Measurements from ENCODE around the gene RNF4. TPM values are rescaled to one million over a fixed set of nuclear protein-coding genes. Genes with fewer than 3 reads are reported as not detected.
"Not testable (repeated sequence)": the region's sequence is repeated elsewhere in the genome, so short reads cannot be mapped to it uniquely, and the experiment has no call there.

The RNF4 gene
- total RNA-seq, 2 experiments from 2014 or later, result 69.2 to 73.1 TPM

DNA sequence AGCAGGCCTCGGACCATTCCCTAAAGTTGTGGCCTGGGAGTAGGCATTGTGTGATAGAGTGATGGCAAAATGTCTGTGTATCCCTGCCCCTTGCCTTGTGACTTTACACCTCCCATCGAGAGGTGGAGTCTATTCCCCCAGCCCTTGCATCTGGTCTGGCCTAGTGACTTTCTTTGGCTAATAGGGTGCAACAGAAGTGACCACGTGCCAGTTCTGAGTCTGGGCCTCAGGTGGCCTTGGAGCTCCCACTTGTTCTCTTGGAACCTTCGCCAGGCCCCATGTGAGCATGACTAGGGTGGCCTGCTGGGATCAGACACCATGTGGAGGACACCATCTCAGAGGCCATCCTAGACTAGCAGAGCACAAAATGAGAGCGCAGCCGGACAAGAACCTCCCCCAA lies 3.9 kb upstream of the RNF4 start:
- Mint-ChIP-seq H3K4me3 (no peak overlapping the region), H3K27ac (no peak overlapping the region), H3K4me1 (ENCODE audit: low read depth) (peaks cover 22% of the 10 kb centered on the region), H3K27me3 (ENCODE audit: low read depth) (no peaks in the 10 kb centered on the region), H3K9me3 (no peaks in the 10 kb centered on the region), H3K36me3 (ENCODE audit: low read depth) (peaks cover 16% of the 10 kb centered on the region)
- CTCF ChIA-PET, result interaction anchor here (0.7 to 2.5 kb wide), 4 partner anchors 17 to 292 kb away, joined by 3 to 7 read pairs (median 5); no protein-coding TSS in a partner anchor
- intact Hi-C loops (cut with micrococcal nuclease), result loop anchor here (5.0 to 10.0 kb wide), 4 partner anchors 470 to 740 kb away; partner anchors contain the start of genes NSD2, TACC3 and TMEM129
- no peak for DNase-seq

DNA sequence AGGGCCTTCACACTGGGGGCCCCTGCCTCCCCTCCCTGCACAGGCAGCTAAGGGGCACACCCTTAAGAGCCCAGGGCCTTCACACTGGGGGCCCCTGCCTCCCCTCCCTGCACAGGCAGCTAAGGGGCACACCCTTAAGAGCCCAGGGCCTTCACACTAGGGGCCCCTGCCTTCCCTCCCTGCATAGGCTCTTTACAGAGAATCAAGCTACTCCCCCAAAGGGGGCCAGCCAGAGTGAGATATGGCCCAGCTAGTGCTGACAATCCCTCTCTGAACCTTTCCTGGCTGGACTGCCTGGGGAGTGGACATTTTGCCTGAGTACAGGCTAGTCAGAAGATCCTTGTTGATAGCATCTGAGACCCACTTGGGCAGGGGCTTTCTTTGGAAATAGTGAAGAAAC lies 3.4 kb upstream of the RNF4 start:
- DNase-seq; H3K27me3 Mint-ChIP-seq (ENCODE audit: low read depth); H3K27ac Mint-ChIP-seq; H3K9me3 Mint-ChIP-seq; H3K4me3 Mint-ChIP-seq: not testable (repeated sequence)
- CTCF ChIA-PET, result interaction anchor here (1.9 to 2.5 kb wide), 2 partner anchors 24 to 246 kb away, joined by 5 to 7 read pairs; no protein-coding TSS in a partner anchor
- intact Hi-C loops (cut with micrococcal nuclease), result loop anchor here (5.0 to 10.0 kb wide), 4 partner anchors 469 to 741 kb away; partner anchors contain the start of genes NSD2, TACC3 and TMEM129
- peaks cover 21% of the 10 kb centered on the region for H3K36me3 Mint-ChIP-seq (ENCODE audit: low read depth)
- H3K4me1 Mint-ChIP-seq (ENCODE audit: low read depth), result peaks cover 25% of the 10 kb centered on the region

DNA sequence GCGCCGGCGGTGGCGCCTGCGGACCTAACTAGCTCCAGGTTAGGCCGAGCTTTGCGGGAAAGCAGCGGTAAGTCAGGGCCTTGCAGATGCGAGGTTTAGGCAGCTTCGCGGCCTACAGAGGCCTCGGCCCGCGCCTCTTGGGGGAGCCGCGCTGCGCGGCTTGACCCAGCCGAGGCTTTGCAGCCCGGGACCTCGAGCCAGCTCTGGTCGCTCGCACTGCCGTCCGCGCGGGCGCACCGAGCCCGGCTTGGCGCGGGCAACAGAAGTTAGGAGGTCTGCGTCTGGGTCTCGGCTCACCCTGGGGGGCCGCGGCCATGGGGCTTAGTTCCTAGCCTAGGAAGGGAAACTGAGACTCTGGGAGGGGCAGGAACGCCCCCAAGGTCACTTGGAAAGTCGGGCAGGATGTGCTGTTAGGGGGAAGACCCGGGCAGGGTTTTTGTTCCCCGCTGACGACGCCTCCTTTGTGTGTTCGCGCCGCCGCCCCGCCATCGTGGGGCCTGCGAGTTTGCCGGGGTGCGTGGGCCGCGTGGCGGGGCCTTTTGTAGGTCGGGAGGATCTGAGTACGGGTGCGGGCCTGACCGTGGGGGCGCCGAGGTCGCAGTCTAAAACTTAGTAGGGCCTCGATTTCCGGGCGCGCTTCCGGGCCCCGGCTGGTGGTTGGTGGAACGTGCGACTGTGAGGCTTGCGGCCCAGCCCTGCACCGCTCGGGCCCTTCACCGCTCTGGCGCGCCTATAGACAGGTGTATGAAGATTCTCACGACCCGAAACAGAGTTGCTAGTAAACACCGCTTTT lies 482 bp downstream of the RNF4 start:
- Mint-ChIP-seq H3K27me3 (ENCODE audit: low read depth) (no peaks in the 10 kb centered on the region), H3K36me3 (ENCODE audit: low read depth) (peaks cover 49% of the 10 kb centered on the region), H3K4me1 (ENCODE audit: low read depth) (peaks cover 49% of the 10 kb centered on the region), H3K4me3 (peak overlapping the region; percentile 97), H3K27ac (peak overlapping the region; percentile 98), H3K9me3 (no peaks in the 10 kb centered on the region)
- CTCF ChIA-PET, result interaction anchor here (0.6 to 1.6 kb wide), 5 partner anchors 12 to 1554 kb away, joined by 3 to 4 read pairs (median 3); no protein-coding TSS in a partner anchor
- DNase-seq, result peak; percentile 80
- intact Hi-C loops (cut with micrococcal nuclease), result loop anchor here (1.0 to 10.0 kb wide), 14 partner anchors 16 to 745 kb away; partner anchors contain the start of genes CFAP99, FAM193A, GRK4 and HAUS3

DNA sequence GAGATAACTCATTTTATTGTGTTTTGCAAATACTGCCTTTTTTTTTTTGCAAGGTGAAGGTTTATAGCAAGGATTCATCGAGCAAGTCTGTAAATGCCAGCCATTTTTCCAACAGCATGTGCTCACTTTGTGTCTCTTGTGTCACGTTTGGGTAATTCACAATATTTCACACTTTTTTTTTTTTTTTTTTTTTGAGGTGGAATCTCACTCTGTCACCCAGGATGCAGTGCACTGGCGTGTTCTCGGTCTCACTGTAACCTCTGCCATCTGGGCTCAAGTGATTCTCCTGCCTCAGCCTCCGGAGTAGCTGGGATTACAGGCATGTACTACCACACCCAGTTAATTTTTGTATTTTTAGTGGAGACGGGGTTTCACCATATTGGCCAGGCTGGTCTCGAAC lies 1.9 kb downstream of the RNF4 start:
- CTCF ChIA-PET, result interaction anchor here (0.6 to 1.0 kb wide), 2 partner anchors 265 to 777 kb away, joined by 3 read pairs; no protein-coding TSS in a partner anchor
- no peaks in the 10 kb centered on the region for H3K27me3 Mint-ChIP-seq (ENCODE audit: low read depth)
- H3K4me1 Mint-ChIP-seq (ENCODE audit: low read depth), result peaks cover 61% of the 10 kb centered on the region
- H3K4me3 Mint-ChIP-seq, result peak overlapping the region; percentile 97
- H3K27ac Mint-ChIP-seq, result peak overlapping the region; percentile 98
- DNase-seq, result peak; percentile 33
- H3K9me3 Mint-ChIP-seq, result no peaks in the 10 kb centered on the region
- H3K36me3 Mint-ChIP-seq (ENCODE audit: low read depth), result peaks cover 54% of the 10 kb centered on the region
- intact Hi-C loops (cut with micrococcal nuclease), result no loop called here

DNA sequence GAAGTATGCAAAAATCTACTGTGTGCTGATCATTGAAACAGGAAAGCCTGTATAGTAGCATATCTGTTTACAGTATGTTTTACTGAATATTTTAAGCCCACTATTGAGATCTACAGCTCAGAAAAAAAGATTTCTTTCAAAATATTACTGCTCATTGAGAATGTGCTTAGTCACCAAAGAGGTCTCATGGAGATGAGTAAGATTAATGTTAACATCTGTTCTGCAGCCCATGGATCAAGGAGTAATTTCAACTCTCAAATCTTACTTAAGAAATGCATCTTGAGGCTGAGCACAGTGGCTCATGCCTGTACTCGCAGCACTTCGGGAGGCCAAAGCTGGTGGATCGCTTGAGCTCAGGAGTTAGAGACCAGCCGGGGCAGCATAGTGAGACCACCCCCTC lies 3.3 kb downstream of the RNF4 start:
- DNase-seq, result no peak
- Mint-ChIP-seq H3K4me1 (ENCODE audit: low read depth) (peaks cover 68% of the 10 kb centered on the region), H3K36me3 (ENCODE audit: low read depth) (peaks cover 64% of the 10 kb centered on the region), H3K27me3 (ENCODE audit: low read depth) (no peaks in the 10 kb centered on the region), H3K27ac (peak overlapping the region; percentile 98), H3K9me3 (no peaks in the 10 kb centered on the region), H3K4me3 (no peak overlapping the region)
- CTCF ChIA-PET, result no interaction called here
- intact Hi-C loops (cut with micrococcal nuclease), result no loop called here

DNA sequence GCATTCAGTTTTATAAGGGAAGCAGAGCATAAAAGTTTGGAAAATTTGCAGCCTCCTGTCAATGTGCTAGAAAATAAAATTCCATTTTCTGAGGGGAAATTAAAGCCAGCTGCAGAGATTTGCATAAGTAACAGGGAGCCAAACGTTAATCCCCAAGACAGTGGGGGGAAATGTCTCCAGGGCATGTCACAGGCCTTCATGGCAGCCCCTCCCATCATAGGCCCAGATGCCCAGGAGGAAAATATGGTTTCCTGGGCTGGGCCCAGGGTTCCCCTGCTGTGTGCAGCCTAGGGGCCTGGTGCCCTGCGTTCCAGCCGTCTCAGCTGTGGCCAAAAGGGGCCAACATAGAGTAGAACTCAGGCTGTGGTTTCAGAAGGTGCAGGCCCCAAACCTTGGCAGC lies 9.3 kb downstream of the RNF4 start:
- peaks cover 41% of the 10 kb centered on the region for H3K36me3 Mint-ChIP-seq (ENCODE audit: low read depth)
- no peak overlapping the region for H3K4me3 Mint-ChIP-seq
- CTCF ChIA-PET, result no interaction called here

DNA sequence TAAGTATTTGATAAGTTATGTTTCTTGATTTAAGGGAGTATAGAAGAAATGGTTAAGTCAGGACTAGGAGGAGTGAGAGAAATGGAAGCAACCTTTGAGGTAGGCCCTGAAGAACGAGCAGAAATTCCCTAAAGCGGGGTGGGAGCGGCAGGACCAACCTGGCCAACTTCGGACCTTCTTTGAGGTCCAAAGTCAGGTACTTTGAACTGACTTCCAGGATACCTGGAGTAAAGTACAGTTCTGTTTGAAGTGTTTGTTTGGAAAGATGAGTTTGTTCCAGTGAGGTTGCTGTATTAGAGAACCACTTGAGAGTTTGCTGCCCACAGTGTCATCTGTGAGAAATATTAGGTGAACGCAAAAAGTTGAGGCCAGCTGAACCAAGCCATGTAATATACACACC lies 11.7 kb downstream of the RNF4 start:
- Mint-ChIP-seq H3K27me3 (ENCODE audit: low read depth) (no peaks in the 10 kb centered on the region), H3K9me3 (no peaks in the 10 kb centered on the region), H3K4me3 (no peak overlapping the region), H3K4me1 (ENCODE audit: low read depth) (peaks cover 91% of the 10 kb centered on the region), H3K27ac (peak overlapping the region; percentile 55), H3K36me3 (ENCODE audit: low read depth) (peaks cover 31% of the 10 kb centered on the region)
- CTCF ChIA-PET, result interaction anchor here (1.1 kb wide), 1 partner anchor 11 kb away, joined by 4 read pairs; the partner anchor contains the start of gene RNF4
- intact Hi-C loops (cut with micrococcal nuclease), result no loop called here
- DNase-seq, result no peak

More for the DNA sequence above, 9.3 kb downstream of the RNF4 start:
- intact Hi-C loops (cut with micrococcal nuclease), result no loop called here
- Mint-ChIP-seq H3K4me1 (ENCODE audit: low read depth) (peaks cover 86% of the 10 kb centered on the region), H3K27me3 (ENCODE audit: low read depth) (no peaks in the 10 kb centered on the region), H3K9me3 (no peaks in the 10 kb centered on the region), H3K27ac (no peak overlapping the region)
- DNase-seq, result no peak

DNA sequence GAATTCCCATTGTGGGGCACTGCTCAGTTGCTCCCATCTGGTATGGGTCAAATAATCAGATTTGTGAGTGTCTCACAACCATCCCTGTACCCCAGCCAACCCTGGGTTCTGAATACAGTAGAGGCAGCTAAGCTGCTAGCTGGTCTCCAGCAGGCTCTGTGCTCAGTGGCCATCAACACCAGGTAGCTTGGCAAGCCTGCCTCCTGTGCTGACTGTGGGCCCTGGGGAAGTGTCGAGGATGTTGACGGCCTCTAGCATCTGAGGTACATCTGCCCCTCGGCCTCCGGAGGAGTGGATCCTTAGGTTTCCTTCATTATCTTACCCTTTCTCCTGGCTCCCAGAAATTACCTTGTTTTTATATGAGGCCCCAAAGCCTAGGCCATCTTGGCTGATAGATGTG lies 13.3 kb downstream of the RNF4 start:
- Mint-ChIP-seq H3K36me3 (ENCODE audit: low read depth) (peaks cover 20% of the 10 kb centered on the region), H3K4me3 (no peak overlapping the region), H3K4me1 (ENCODE audit: low read depth) (peaks cover 94% of the 10 kb centered on the region), H3K27me3 (ENCODE audit: low read depth) (no peaks in the 10 kb centered on the region), H3K9me3 (no peaks in the 10 kb centered on the region), H3K27ac (peak overlapping the region; percentile 88)
- no peak for DNase-seq
- CTCF ChIA-PET, result interaction anchor here (1.2 kb wide), 1 partner anchor 18 kb away, joined by 3 read pairs; no protein-coding TSS in a partner anchor
- intact Hi-C loops (cut with micrococcal nuclease), result no loop called here

DNA sequence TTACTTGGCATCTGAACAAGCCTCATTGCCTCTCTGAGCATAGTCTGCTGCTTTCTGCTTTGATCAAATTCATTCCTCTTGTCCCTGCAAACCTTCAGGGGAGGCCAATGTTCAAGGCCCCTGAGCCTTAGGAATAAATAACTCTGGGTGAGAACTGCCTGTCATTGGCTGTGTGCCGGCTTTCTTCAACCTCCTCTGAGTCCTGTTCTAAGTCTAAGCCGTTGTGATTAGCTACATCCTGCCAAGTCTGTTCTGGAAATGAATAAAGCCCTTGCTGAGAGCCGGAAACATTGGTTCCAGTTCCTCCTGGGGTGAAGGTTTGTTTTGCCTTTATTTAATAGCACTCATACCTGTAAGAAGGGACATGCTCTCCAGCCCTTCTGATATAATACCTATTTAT lies 13.8 kb downstream of the RNF4 start:
- intact Hi-C loops (cut with micrococcal nuclease), result no loop called here
- peaks cover 18% of the 10 kb centered on the region for H3K36me3 Mint-ChIP-seq (ENCODE audit: low read depth)
- no peaks in the 10 kb centered on the region for H3K9me3 Mint-ChIP-seq
- peak overlapping the region; percentile 88 for H3K27ac Mint-ChIP-seq
- DNase-seq, result peak; percentile 53
- CTCF ChIA-PET, result interaction anchor here (1.2 kb wide), 1 partner anchor 18 kb away, joined by 3 read pairs; no protein-coding TSS in a partner anchor
- H3K4me3 Mint-ChIP-seq, result no peak overlapping the region
- peaks cover 93% of the 10 kb centered on the region for H3K4me1 Mint-ChIP-seq (ENCODE audit: low read depth)
- no peaks in the 10 kb centered on the region for H3K27me3 Mint-ChIP-seq (ENCODE audit: low read depth)

DNA sequence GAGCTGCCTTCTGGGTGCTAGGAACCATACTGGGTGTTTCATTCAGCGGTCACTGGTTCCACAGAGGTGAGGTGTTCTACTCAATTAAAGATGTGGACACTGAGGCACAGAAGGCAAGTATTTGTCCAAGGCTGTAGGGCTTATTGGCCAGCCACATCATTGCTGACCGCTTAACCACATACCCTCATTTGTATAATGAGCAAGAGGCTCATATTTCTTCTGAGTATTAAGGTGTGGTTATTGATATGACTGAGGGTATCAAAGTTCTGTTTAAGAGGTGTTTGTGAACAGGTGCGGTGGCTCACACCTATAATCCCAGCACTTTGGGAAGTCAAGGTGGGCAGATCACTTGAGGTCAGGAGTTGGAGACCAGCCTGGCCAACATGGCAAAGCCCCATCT lies 14.3 kb downstream of the RNF4 start:
- no peak for DNase-seq
- Mint-ChIP-seq H3K27me3 (ENCODE audit: low read depth) (no peaks in the 10 kb centered on the region), H3K27ac (no peak overlapping the region), H3K36me3 (ENCODE audit: low read depth) (peaks cover 16% of the 10 kb centered on the region), H3K4me3 (no peak overlapping the region), H3K9me3 (no peaks in the 10 kb centered on the region), H3K4me1 (ENCODE audit: low read depth) (peaks cover 93% of the 10 kb centered on the region)
- CTCF ChIA-PET, result no interaction called here
- intact Hi-C loops (cut with micrococcal nuclease), result no loop called here

DNA sequence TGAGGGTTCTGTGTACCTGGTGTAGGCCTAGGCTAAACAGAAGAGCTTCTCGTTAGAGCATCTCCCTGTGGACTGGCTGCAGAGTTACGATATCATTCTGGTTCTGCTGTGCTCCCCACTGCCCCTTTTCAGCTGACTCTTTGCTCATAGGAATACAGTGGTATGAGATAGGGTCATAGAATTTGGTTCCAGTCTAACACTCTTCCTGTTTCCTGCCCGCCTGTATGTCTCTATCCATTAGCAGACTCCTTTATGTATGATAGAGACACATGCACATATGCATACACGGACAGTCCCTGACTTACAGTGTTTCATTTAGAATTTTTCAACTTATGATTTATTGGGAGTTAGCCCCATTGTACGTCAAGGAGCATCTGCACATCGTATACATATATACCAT lies 15.3 kb downstream of the RNF4 start:
- peaks cover 12% of the 10 kb centered on the region for H3K36me3 Mint-ChIP-seq (ENCODE audit: low read depth)
- H3K4me3 Mint-ChIP-seq, result no peak overlapping the region
- intact Hi-C loops (cut with micrococcal nuclease), result no loop called here
- H3K4me1 Mint-ChIP-seq (ENCODE audit: low read depth), result peaks cover 88% of the 10 kb centered on the region
- peak overlapping the region; percentile 32 for H3K27ac Mint-ChIP-seq
- CTCF ChIA-PET, result no interaction called here
- no peaks in the 10 kb centered on the region for H3K27me3 Mint-ChIP-seq (ENCODE audit: low read depth)
- H3K9me3 Mint-ChIP-seq, result no peaks in the 10 kb centered on the region
- no peak for DNase-seq

DNA sequence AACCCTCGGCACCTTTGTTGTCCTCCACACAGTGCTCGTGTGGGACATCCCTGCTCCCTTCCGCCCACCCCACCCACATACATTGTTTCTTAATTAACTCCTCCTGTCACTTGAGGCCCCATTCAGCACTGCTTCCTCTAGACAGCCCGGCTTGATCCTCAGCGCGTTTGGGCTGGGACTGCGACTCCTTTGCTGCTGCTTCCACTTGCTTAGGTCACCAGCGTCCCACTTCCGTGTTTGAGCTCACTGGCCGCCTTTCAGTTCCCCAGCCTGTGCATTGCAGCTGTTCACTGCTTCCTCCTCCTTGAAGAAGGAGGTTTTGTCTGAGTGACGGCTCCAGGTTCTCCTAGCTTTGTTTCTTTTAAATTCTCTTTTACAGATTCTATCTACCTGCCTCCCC lies 16.1 kb downstream of the RNF4 start:
- intact Hi-C loops (cut with micrococcal nuclease), result loop anchor here (1.0 kb wide), 1 partner anchor 16 kb away; the partner anchor contains the start of gene RNF4

More for the DNA sequence above, 16.1 kb downstream of the RNF4 start:
- peak overlapping the region; percentile 46 for H3K4me3 Mint-ChIP-seq
- peak; percentile 85 for DNase-seq
- H3K36me3 Mint-ChIP-seq (ENCODE audit: low read depth), result peaks cover 13% of the 10 kb centered on the region
- CTCF ChIA-PET, result interaction anchor here (0.6 kb wide), 1 partner anchor 580 kb away, joined by 3 read pairs; no protein-coding TSS in a partner anchor
- H3K27ac Mint-ChIP-seq, result peak overlapping the region; percentile 68
- peaks cover 87% of the 10 kb centered on the region for H3K4me1 Mint-ChIP-seq (ENCODE audit: low read depth)
- no peaks in the 10 kb centered on the region for H3K27me3 Mint-ChIP-seq (ENCODE audit: low read depth)
- H3K9me3 Mint-ChIP-seq, result no peaks in the 10 kb centered on the region
